Activated CD8-positive, alpha-beta T cell treated with anti-CD3 and anti-CD28 coated beads, Interleukin-2, amount 10 ng/mL, durations not matched to agents 7 days and 5 days (primary cell): ENCODE results near the gene FRAT1. TPM values are rescaled to one million over a fixed set of nuclear protein-coding genes. Genes with fewer than 3 reads are reported as not detected.
"Not testable (repeated sequence)": the region's sequence is repeated elsewhere in the genome, so short reads cannot be mapped to it uniquely, and the experiment has no call there.

Source experiments
- ATAC-seq: fragments of 150-1000 bp; cut with Tn5 transposase; one replicate; pipeline ENCODE4 v1.10.0; 2021; ENCODE audit warnings: moderate library complexity
- CTCF ChIA-PET: fragments of 350-600 bp; sonication (Branson Sonifier 250); formaldehyde crosslinking; loops from one replicate; lab custom pipeline; 2021; ENCODE audit warnings: antibody characterized with exemption; lab: Charles Lee
- POLR2A ChIA-PET: fragments of 350-600 bp; sonication (Branson Sonifier 250); formaldehyde crosslinking; loops from one replicate; lab custom pipeline; 2021; ENCODE audit warnings: antibody characterized with exemption; lab: Charles Lee
- DNase-seq: peaks from one replicate; pipeline ENCODE4 v3.0.0-alpha.2; 2020
- H3K27ac Mint-ChIP-seq: one replicate; pipeline ENCODE4 v1.8.0; 2021; ENCODE audit warnings: mild to moderate bottlenecking, mixed read lengths
- H3K27me3 Mint-ChIP-seq: one replicate; pipeline ENCODE4 v1.8.0; 2021; ENCODE audit warnings: low read depth, mixed read lengths
- H3K36me3 Mint-ChIP-seq: one replicate; pipeline ENCODE4 v1.8.0; 2021; ENCODE audit warnings: low read depth, mixed read lengths
- H3K4me1 Mint-ChIP-seq: one replicate; pipeline ENCODE4 v1.8.0; 2021; ENCODE audit warnings: low read depth, mixed read lengths
- H3K4me3 Mint-ChIP-seq: one replicate; pipeline ENCODE4 v1.8.0; 2021; ENCODE audit warnings: mild to moderate bottlenecking, mixed read lengths
- H3K9me3 Mint-ChIP-seq: one replicate; pipeline ENCODE4 v1.8.0; 2022; ENCODE audit warnings: mixed read lengths; ENCODE audit not compliant: insufficient read depth
- total RNA-seq, 2 experiments: library from RNA; stranded (reverse); gene quantifications; one replicate each; pipeline ENCODE4 v1.2.3, GENCODE V29; 2021

The FRAT1 gene
- total RNA-seq, 2 experiments from 2014 or later = 4.2 to 4.4 TPM

DNA sequence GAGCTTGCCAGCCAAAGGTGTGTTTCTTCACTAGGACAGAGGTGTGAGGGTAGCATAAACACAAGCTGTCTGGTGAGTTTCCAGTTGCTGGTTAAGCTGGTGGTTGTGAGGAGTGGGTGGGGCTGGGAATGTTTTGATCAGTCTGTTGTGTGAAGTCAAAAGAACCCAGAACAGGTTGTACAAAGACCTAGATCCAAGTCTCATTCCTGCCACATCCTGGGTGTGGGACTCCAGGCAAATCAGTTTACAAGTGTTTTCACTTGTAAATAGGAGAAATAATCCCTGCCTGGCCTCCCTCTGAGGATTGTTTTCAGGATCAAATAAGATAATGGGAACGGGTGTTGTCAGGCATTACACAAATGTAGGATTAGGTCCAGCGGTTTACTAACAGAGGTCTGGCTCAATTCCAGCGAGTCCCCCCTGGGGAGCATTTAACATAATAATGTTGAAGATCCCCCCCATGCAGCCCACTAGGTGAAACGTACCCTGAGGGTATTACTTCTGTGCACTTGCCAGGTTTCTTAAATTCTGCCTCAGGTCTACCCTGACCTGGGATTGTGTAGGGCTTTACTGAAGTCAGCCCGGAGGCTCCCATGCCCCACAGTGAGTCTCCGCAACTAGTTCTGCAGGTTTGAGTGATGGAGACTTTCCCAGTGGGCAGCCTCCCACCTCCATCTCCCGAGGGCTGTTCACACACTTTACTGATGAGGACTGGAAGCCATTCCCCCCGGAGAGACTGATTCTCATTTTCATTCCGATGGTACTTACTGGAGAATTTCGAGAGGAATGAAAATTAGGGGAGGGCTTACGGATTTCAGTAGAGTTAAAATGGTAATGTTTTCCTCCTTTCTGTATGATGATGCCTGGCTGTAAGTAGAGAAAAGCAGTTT, 18.1 kb downstream of the FRAT1 start:
- Mint-ChIP-seq H3K27ac (no peak overlapping the region), H3K9me3 (no peaks in the 10 kb centered on the region), H3K4me3 (no peak overlapping the region), H3K36me3 (peaks cover 14% of the 10 kb centered on the region), H3K4me1 (peaks cover 19% of the 10 kb centered on the region), H3K27me3 (peaks cover 33% of the 10 kb centered on the region)
- no peak for DNase-seq
- ChIA-PET CTCF (no interaction called here), POLR2A (no interaction called here)
- no peak for ATAC-seq

DNA sequence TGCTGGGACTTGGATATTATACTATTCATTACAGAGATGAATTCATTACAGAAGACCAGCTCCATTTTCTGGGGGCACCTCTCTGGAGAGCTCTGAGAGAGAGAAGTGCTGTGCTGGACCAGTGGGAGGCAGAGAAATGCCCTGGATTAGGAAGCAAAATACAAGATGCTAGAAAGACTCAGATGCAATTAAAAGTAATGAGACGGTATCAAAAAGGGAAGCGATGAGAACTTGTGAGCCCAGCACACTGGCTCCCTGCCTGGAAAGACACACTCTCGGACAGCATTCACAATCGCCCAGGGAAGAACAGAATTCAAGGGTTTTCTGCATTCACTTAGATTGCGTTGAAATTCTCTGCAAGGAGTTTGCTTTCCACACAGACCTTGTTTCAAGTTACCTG, 19.0 kb downstream of the FRAT1 start:
- no peak for ATAC-seq
- H3K36me3 Mint-ChIP-seq = peaks cover 6% of the 10 kb centered on the region
- ChIA-PET POLR2A (no interaction called here), CTCF (no interaction called here)
- DNase-seq = no peak
- no peaks in the 10 kb centered on the region for H3K9me3 Mint-ChIP-seq
- no peak overlapping the region for H3K4me3 Mint-ChIP-seq
- H3K27ac Mint-ChIP-seq = no peak overlapping the region
- peaks cover 10% of the 10 kb centered on the region for H3K4me1 Mint-ChIP-seq
- peaks cover 33% of the 10 kb centered on the region for H3K27me3 Mint-ChIP-seq

DNA sequence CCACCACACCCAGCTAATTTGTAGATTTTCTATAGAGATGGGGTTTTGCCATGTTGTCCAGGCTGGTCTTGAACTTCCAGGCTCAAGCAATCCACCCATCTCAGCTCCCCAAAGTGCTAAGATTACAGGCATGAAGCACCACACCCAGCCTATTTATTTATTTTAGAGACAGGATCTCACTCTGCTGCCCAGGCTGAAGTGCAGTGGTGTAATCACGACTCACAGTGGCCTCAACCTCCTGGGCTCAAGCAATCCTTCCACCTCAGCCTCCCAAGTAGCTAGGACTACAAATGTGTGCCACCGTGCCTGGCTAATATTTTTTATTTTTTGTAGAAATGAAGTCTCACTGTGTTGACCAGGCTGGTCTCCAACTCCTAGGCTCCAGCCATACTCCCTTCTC, 22.3 kb downstream of the FRAT1 start:
- no peaks in the 10 kb centered on the region for H3K9me3 Mint-ChIP-seq

DNA sequence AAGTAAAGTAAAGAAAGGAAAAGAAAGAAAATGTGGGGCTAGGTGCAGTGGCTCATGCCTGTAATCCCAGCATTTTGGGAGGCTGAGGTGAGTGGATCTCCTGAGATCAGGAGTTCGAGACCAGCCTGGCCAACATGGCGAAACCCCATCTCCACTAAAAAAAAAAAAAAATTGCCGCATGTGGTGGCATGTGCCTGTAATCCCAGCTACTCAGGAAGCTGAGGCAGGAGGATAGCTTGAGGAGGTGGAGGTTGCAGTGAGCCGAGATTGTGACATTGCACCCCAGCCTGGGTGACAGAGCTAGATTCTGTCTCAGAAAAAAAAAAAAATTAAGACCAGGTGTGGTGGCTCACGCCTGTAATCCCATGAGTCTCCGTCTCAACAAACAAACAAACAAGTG, 24.6 kb downstream of the FRAT1 start:
- H3K4me1 Mint-ChIP-seq, H3K4me3 Mint-ChIP-seq, CTCF ChIA-PET, H3K27ac Mint-ChIP-seq, H3K36me3 Mint-ChIP-seq, ATAC-seq, DNase-seq, H3K9me3 Mint-ChIP-seq: not testable (repeated sequence)
- H3K27me3 Mint-ChIP-seq = peaks cover 16% of the 10 kb centered on the region
- POLR2A ChIA-PET = interaction anchor here (0.7 kb wide), 1 partner anchor 415 kb away, joined by 3 read pairs; no protein-coding TSS in a partner anchor

More for the DNA sequence above, 22.3 kb downstream of the FRAT1 start:
- H3K36me3 Mint-ChIP-seq = no peaks in the 10 kb centered on the region
- no peak overlapping the region for H3K4me3 Mint-ChIP-seq
- DNase-seq (no peak), ATAC-seq (no peak)
- H3K27ac Mint-ChIP-seq = no peak overlapping the region
- no peaks in the 10 kb centered on the region for H3K4me1 Mint-ChIP-seq
- POLR2A ChIA-PET = interaction anchor here (1.5 kb wide), 1 partner anchor 22 kb away, joined by 4 read pairs; the partner anchor contains the start of gene FRAT1
- H3K27me3 Mint-ChIP-seq = peaks cover 32% of the 10 kb centered on the region
- CTCF ChIA-PET = interaction anchor here (1.5 to 1.6 kb wide), 2 partner anchors 8 to 304 kb away, joined by 3 to 5 read pairs; no protein-coding TSS in a partner anchor

DNA sequence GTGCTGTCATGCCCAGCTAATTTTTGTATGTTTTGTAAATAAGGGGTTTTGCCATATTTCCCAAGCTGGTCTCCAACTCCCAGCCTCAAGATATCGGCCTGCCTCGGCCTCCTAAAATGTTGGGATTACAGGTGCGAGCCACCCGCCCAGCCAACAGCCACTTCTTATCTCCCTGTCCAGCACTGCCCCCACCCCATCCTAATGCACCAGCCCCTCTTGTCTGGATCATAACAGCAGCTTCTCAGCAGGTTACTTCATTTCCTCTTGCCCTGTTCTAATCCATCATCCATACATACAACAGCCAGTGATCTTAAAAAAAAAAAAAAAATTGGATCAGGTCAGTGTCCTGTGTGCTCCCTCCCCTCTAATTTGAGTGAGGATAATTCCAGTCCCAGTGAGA, 28.2 kb downstream of the FRAT1 start:
- Mint-ChIP-seq H3K27me3 (peaks cover 5% of the 10 kb centered on the region), H3K27ac (no peak overlapping the region), H3K4me1 (no peaks in the 10 kb centered on the region), H3K36me3 (no peaks in the 10 kb centered on the region), H3K4me3 (no peak overlapping the region), H3K9me3 (no peaks in the 10 kb centered on the region)
- ATAC-seq (no peak), DNase-seq (no peak)
- POLR2A ChIA-PET = interaction anchor here (0.6 kb wide), 1 partner anchor 16 kb away, joined by 4 read pairs; no protein-coding TSS in a partner anchor
- CTCF ChIA-PET = no interaction called here

DNA sequence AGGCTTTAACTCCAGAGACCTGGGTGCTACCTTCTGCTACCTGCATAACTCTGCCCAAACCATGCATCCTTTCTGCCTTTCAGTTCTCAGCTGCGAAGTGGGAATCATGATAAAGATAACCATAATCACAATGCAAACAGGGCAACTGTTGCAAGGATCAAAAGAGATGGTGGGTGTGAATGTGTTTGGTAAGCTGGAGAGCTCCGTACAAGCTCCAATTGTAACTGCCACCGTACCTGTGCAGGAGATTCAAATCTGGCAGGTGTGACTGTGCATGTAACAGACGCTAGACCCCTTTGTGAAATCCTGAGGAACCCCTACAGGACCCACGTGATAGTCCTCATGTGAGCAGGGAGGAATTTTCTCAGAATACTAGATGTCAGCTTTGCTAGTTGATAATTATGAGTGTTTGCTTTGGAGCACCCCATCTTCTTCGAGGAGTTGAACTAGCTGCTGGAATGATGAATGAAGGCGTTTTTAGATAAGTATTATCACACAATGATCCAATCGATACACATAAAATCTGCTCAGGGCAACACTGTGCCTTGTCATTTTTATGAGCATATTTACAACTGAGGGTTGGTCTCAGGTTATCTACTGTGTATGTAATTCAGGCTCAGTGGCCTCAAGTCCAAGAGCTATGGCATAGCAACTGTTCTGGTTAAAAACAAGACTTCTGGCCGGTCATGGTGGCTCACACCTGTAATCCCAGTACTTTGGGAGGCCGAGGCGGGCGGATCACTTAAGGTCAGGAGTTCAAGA, 30.9 kb downstream of the FRAT1 start:
- H3K4me1 Mint-ChIP-seq = no peaks in the 10 kb centered on the region
- H3K27ac Mint-ChIP-seq = no peak overlapping the region
- ChIA-PET CTCF (interaction anchor here (1.1 kb wide), 1 partner anchor 71 kb away, joined by 3 read pairs; no protein-coding TSS in a partner anchor), POLR2A (no interaction called here)
- no peak overlapping the region for H3K4me3 Mint-ChIP-seq
- H3K27me3 Mint-ChIP-seq = no peaks in the 10 kb centered on the region
- H3K36me3 Mint-ChIP-seq = no peaks in the 10 kb centered on the region
- no peak for ATAC-seq
- DNase-seq = no peak
- no peaks in the 10 kb centered on the region for H3K9me3 Mint-ChIP-seq

DNA sequence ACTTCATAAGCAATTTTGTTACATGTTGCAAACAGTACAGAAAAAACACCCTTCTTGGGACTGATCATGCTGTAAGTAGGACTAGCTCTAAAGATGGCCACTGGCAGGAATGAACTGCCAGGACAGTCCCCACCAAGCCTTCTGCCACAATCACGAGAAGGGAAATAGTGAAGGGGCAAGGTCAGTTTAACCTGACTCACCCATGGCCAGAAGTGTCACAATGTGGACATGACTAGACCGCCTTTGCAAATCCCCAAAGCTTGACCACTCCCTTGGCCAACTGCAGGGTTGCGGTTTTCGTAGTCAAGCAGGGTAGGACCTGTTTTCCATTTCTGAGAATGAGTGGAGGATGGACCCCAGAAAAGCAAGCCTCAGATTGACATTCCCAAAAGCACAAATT, 34.9 kb downstream of the FRAT1 start:
- Mint-ChIP-seq H3K36me3 (peaks cover 13% of the 10 kb centered on the region), H3K27me3 (no peaks in the 10 kb centered on the region), H3K9me3 (no peaks in the 10 kb centered on the region), H3K4me3 (no peak overlapping the region), H3K27ac (no peak overlapping the region), H3K4me1 (peaks cover 16% of the 10 kb centered on the region)
- no peak for DNase-seq
- no peak for ATAC-seq
- ChIA-PET POLR2A (no interaction called here), CTCF (interaction anchor here (0.8 to 2.2 kb wide), 2 partner anchors 61 to 75 kb away, joined by 5 to 15 read pairs; no protein-coding TSS in a partner anchor)

DNA sequence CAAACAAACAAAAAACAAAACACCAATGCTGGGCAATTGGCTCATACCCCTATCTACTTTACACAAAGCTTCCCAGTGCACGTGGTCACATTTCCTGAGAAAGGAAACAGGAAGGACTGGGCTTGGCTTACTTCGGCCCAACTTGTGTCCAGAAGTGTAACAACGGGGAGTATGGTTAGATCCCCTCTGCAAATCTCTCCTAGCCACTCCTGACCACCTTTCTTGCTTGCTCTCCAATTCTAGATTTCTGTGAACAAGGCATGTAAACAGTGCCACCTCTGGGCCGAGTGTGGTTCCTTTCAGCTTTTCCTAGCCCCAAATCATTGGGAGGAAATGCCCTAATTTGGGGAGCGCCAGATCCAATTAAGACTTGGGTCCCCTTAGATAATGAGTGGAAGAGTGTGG, 36.5 kb downstream of the FRAT1 start:
- ATAC-seq (no peak), DNase-seq (no peak)
- Mint-ChIP-seq H3K27ac (no peak overlapping the region), H3K9me3 (no peaks in the 10 kb centered on the region), H3K4me3 (no peak overlapping the region), H3K4me1 (peaks cover 16% of the 10 kb centered on the region), H3K27me3 (no peaks in the 10 kb centered on the region), H3K36me3 (peaks cover 13% of the 10 kb centered on the region)
- ChIA-PET POLR2A (interaction anchor here (0.9 kb wide), 1 partner anchor 11 kb away, joined by 3 read pairs; no protein-coding TSS in a partner anchor), CTCF (interaction anchor here (1.1 to 2.2 kb wide), 2 partner anchors 77 to 81 kb away, joined by 3 to 15 read pairs; no protein-coding TSS in a partner anchor)

GRCh38 chr10:97356318-97356914, 37.3 kb downstream of the FRAT1 start:
- peak; percentile 3 for ATAC-seq
- peak; percentile 33 for DNase-seq
- Mint-ChIP-seq H3K4me1 (peaks cover 16% of the 10 kb centered on the region), H3K9me3 (no peaks in the 10 kb centered on the region), H3K27ac (peak overlapping the region; percentile 18), H3K36me3 (peaks cover 13% of the 10 kb centered on the region), H3K4me3 (no peak overlapping the region), H3K27me3 (no peaks in the 10 kb centered on the region)
- ChIA-PET CTCF (interaction anchor here (3.0 kb wide), 1 partner anchor 78 kb away, joined by 22 read pairs; no protein-coding TSS in a partner anchor), POLR2A (no interaction called here)

DNA sequence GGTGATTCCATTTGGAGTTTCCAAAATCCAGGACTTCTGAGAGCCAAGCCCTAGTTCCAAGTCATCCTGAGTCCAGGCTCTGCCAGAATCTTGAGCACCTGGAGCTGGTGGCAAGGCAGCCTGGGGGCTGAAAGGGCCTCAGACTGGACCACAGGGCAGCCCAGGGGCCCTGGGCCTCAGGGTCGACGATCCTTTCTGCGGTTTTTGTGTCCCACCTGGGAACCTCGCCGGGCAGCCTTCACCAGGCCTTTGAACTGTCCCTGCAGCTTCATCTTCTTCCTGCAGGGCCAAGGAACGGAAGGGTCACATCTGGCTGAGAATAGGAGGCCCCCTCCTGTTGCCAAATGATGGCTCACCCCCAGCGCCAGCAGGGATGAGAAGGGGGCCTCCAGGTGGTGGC, 37.8 kb downstream of the FRAT1 start:
- Mint-ChIP-seq H3K27ac (no peak overlapping the region), H3K27me3 (no peaks in the 10 kb centered on the region), H3K4me3 (no peak overlapping the region), H3K9me3 (no peaks in the 10 kb centered on the region), H3K4me1 (peaks cover 16% of the 10 kb centered on the region), H3K36me3 (peaks cover 13% of the 10 kb centered on the region)
- DNase-seq (no peak), ATAC-seq (no peak)
- ChIA-PET CTCF (interaction anchor here (3.0 kb wide), 1 partner anchor 79 kb away, joined by 22 read pairs; no protein-coding TSS in a partner anchor), POLR2A (no interaction called here)

- Mint-ChIP-seq H3K9me3 (no peaks in the 10 kb centered on the region), H3K4me1 (peaks cover 16% of the 10 kb centered on the region), H3K4me3 (no peak overlapping the region), H3K36me3 (peaks cover 13% of the 10 kb centered on the region), H3K27ac (no peak overlapping the region), H3K27me3 (no peaks in the 10 kb centered on the region)
- CTCF ChIA-PET = interaction anchor here (3.0 kb wide), 1 partner anchor 80 kb away, joined by 22 read pairs; no protein-coding TSS in a partner anchor
- POLR2A ChIA-PET = interaction anchor here (0.6 kb wide), 1 partner anchor 69 kb away, joined by 4 read pairs; no protein-coding TSS in a partner anchor
- DNase-seq (no peak), ATAC-seq (no peak)
Observed at GRCh38 chr10:97358349-97358748, 39.3 kb downstream of the FRAT1 start.
